PC-9 (cell line): ENCODE data around the gene CD300E. TPM values are rescaled to one million over a fixed set of nuclear protein-coding genes. Genes with fewer than 3 reads are reported as not detected.

Experiments used
- BruUV-seq: library from RNA; stranded (reverse); fragments of 400-500 nt; replicated peaks from 2 replicates; lab custom pipeline; 2021; lab: Mats Ljungman, UMichigan
- CTCF ChIA-PET: fragments of 300-600 bp; sonication (Branson Sonifier 250); formaldehyde crosslinking; loops from one replicate; lab custom pipeline; 2022; ENCODE audit warnings: antibody characterized with exemption; lab: Charles Lee
- POLR2A ChIA-PET: fragments of 300-600 bp; sonication (Branson Sonifier 250); formaldehyde crosslinking; loops from one replicate; lab custom pipeline; 2022; ENCODE audit warnings: antibody characterized with exemption; ENCODE audit not compliant: unreplicated experiment; lab: Charles Lee
- DNase-seq, 2 experiments: peaks; one replicate each; pipeline versions ENCODE4 v3.0.0 to v3.0.0-alpha.2; 2015 to 2022; ENCODE audit warnings: mixed read lengths in 1 of 2
- H2AFZ ChIP-seq: fragments of 200-600 bp; sonication (generic); 2 replicates; pipeline ENCODE4 v1.8.1; 2017; ENCODE audit warnings: antibody characterized with exemption
- H3F3A ChIP-seq: fragments of 200-600 bp; sonication (generic); 2 replicates; pipeline ENCODE4 v1.8.1; 2017; ENCODE audit warnings: antibody characterized with exemption, mild to moderate bottlenecking, low read depth; ENCODE audit not compliant: insufficient read depth
- H3K27ac ChIP-seq: fragments of 200-600 bp; sonication (generic); 2 replicates; pipeline ENCODE4 v1.6.1; 2016; ENCODE audit warnings: mixed run types
- H3K27me3 ChIP-seq: fragments of 200-600 bp; sonication (generic); 2 replicates; pipeline ENCODE4 v1.6.1; 2016; ENCODE audit warnings: low read depth, mixed run types; ENCODE audit not compliant: insufficient read depth
- H3K36me3 ChIP-seq: fragments of 200-600 bp; sonication (generic); 2 replicates; pipeline ENCODE4 v1.6.1; 2016; ENCODE audit warnings: low read depth, mixed run types
- H3K4me1 ChIP-seq: fragments of 200-600 bp; sonication (generic); replicated peaks from 2 replicates; pipeline ENCODE4 v1.6.1; 2016; ENCODE audit warnings: mixed run types; ENCODE audit not compliant: insufficient read depth
- H3K4me2 ChIP-seq: fragments of 200-600 bp; sonication (generic); 2 replicates; pipeline ENCODE4 v1.6.1; 2017; ENCODE audit warnings: mixed run types
- H3K4me3 ChIP-seq: fragments of 200-600 bp; sonication (generic); 2 replicates; pipeline ENCODE4 v1.6.1; 2016; ENCODE audit warnings: mixed run types
- H3K79me2 ChIP-seq: fragments of 200-600 bp; sonication (generic); 2 replicates; pipeline ENCODE4 v1.6.1; 2017; ENCODE audit warnings: low read depth, mixed run types
- H3K9me2 ChIP-seq: fragments of 200-600 bp; sonication (generic); 2 replicates; pipeline ENCODE4 v1.8.1; 2017; ENCODE audit warnings: mild to moderate bottlenecking; ENCODE audit not compliant: insufficient read depth
- H3K9me3 ChIP-seq: fragments of 200-600 bp; sonication (generic); 2 replicates; pipeline ENCODE4 v1.8.1; 2016; ENCODE audit warnings: low read depth; ENCODE audit not compliant: insufficient read depth
- H4K20me1 ChIP-seq: fragments of 200-600 bp; sonication (generic); 2 replicates; pipeline ENCODE4 v1.8.1; 2017; ENCODE audit not compliant: insufficient read depth
- EZH2 ChIP-seq: fragments of 200-600 bp; sonication (generic); IDR thresholded peaks from 2 replicates; pipeline ENCODE4 v1.8.0; 2017; ENCODE audit warnings: antibody characterized with exemption, low read depth
- intact Hi-C: fragments of 100-400 bp; cut with micrococcal nuclease; formaldehyde crosslinking; loops from one replicate; pipeline ENCODE4 v1.10.0; 2022; ENCODE audit not compliant: unreplicated experiment
- total RNA-seq: library from RNA; stranded (reverse); gene quantifications from 2 replicates; pipeline ENCODE4 v1.2.3, GENCODE V29; 2021
- TF ChIP-seq, protein P1 (sequence below): fragments of 200-600 bp; sonication (generic); conservative IDR thresholded peaks from 2 replicates; pipeline ENCODE4 v1.6.1; 2017; ENCODE audit warnings: mixed run types, antibody characterized with exemption, mild to moderate bottlenecking, moderate library complexity

Gene CD300E
- total RNA-seq, 1 experiment from 2014 or later = not detected

DNA sequence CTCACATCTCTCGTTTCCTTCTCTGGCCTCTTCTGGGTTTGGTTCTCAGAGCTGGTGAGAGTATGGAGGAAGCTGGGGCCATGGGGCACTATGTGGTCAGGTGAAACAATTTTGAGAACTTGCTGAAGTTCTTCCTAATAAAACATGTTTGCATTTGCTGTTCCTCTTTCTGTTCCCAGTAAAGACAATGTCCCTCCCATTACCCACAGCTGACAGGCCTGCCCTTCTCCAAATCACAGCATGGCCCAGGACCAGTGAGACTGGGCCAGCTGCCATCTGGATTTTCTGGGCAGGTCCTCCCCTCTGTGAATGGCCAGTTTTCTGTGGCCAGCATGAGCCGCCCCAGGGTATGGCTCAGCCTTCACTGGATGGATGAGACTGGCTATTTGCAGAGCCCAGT is 56.1 kb downstream of the CD300E start, which contains the start of gene CD300H:
CD300H (minus strand) TSS at position 113 of the 400 bp plus-strand sequence.
- Histone ChIP-seq H3K9me2 (no peaks in the 10 kb centered on the region), H2AFZ (no peak within 1 kb of the TSS), H3K4me3 (no peak within 1 kb of the TSS), H3K36me3 (no peaks in the 10 kb centered on the region), H3K4me1 (no peaks in the 10 kb centered on the region), H3K27me3 (peaks cover 80% of the 10 kb centered on the region), H3F3A (no peaks in the 10 kb centered on the region), H3K27ac (no peak within 1 kb of the TSS), H3K4me2 (no peak within 1 kb of the TSS), H3K79me2 (no peaks in the 10 kb centered on the region), H4K20me1 (no peaks in the 10 kb centered on the region), H3K9me3 (no peaks in the 10 kb centered on the region)
- no TSS peak for BruUV-seq
- intact Hi-C loops = loop anchor here (2.0 kb wide), 1 partner anchor 203 kb away; no protein-coding TSS in a partner anchor
- no peak for DNase-seq
- no peak for TF ChIP-seq EZH2
- TF ChIP-seq, protein P1, sequence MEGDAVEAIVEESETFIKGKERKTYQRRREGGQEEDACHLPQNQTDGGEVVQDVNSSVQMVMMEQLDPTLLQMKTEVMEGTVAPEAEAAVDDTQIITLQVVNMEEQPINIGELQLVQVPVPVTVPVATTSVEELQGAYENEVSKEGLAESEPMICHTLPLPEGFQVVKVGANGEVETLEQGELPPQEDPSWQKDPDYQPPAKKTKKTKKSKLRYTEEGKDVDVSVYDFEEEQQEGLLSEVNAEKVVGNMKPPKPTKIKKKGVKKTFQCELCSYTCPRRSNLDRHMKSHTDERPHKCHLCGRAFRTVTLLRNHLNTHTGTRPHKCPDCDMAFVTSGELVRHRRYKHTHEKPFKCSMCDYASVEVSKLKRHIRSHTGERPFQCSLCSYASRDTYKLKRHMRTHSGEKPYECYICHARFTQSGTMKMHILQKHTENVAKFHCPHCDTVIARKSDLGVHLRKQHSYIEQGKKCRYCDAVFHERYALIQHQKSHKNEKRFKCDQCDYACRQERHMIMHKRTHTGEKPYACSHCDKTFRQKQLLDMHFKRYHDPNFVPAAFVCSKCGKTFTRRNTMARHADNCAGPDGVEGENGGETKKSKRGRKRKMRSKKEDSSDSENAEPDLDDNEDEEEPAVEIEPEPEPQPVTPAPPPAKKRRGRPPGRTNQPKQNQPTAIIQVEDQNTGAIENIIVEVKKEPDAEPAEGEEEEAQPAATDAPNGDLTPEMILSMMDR = no peak
- CTCF ChIA-PET = no interaction called here
- POLR2A ChIA-PET = no interaction called here

DNA sequence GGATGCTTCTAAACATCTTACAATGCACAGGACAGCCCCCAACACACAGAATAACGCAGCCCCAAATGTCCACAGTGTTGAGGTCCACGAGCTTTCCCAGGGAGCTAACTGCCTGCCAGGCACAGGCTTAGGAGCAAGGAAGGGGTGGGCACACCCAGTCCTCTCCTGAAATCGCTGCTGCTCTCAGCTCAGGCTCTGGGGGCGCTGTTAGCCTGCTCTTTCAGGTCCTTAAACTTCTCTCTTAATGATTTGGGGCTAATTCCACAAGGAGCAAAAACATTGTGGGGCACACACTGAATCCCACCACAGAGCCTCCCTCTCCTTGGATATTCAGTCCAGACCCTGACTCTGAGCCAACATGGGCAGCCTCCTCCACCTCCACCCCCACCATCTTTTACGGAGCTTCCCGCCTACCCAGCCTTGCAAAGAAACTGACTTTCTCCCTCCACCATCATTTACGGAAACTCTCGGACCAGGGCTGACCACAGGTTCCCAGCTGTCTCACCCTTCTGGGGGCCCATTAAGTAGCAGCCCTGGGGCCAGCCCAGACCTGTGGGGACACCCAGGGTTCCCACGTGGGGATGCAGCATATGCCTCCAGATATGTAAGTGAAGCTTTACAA is 57.3 kb downstream of the CD300E start:
- Histone ChIP-seq H3K36me3 (no peaks in the 10 kb centered on the region), H3K4me3 (no peak overlapping the region), H4K20me1 (no peaks in the 10 kb centered on the region), H3K27me3 (peaks cover 81% of the 10 kb centered on the region), H2AFZ (no peak overlapping the region), H3K79me2 (no peaks in the 10 kb centered on the region), H3K9me3 (no peaks in the 10 kb centered on the region), H3F3A (no peaks in the 10 kb centered on the region), H3K4me1 (no peaks in the 10 kb centered on the region), H3K9me2 (no peaks in the 10 kb centered on the region), H3K27ac (no peak overlapping the region), H3K4me2 (no peak overlapping the region)
- intact Hi-C loops = loop anchor here (2.0 kb wide), 1 partner anchor 205 kb away; no protein-coding TSS in a partner anchor
- POLR2A ChIA-PET = interaction anchor here (0.5 to 0.7 kb wide), 3 partner anchors 81 to 1324 kb away, joined by 4 to 5 read pairs (median 4); no protein-coding TSS in a partner anchor
- BruUV-seq = no TSS peak
- CTCF ChIA-PET = interaction anchor here (1.0 kb wide), 1 partner anchor 37 kb away, joined by 3 read pairs; no protein-coding TSS in a partner anchor
- TF ChIP-seq EZH2 = no peak
- TF ChIP-seq, protein P1 = peak; percentile 66
- DNase-seq = peak in 1 of 2 experiments; percentile 22

DNA sequence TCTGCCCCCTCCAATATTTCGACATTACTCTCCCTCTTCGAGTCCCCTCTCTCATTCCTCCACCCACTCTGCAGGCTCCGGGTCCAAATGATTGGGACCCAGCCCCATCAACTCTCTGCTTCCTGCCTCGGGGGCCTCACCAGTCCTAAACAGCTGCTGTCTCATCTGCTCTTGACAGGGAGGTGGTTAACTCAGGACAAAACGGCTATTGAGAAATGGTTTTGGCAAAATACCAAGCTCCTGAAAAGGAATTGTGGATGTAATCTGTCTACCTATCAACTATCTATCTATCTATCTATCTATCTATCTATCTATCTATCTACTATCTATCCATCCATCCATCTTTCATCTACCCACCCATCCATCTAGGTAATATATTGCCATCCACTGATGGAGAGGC is 58.4 kb downstream of the CD300E start:
- no peaks in the 10 kb centered on the region for H3K9me3 ChIP-seq
- H3F3A ChIP-seq = no peaks in the 10 kb centered on the region
- no peak overlapping the region for H3K4me3 ChIP-seq
- H3K27me3 ChIP-seq = peaks cover 80% of the 10 kb centered on the region
- no peaks in the 10 kb centered on the region for H3K4me1 ChIP-seq
- no peak for DNase-seq
- H3K79me2 ChIP-seq = no peaks in the 10 kb centered on the region
- BruUV-seq = no TSS peak
- POLR2A ChIA-PET = no interaction called here
- TF ChIP-seq, protein P1 = no peak
- TF ChIP-seq EZH2 = no peak
- no peak overlapping the region for H3K4me2 ChIP-seq
- H3K36me3 ChIP-seq = no peaks in the 10 kb centered on the region
- no peaks in the 10 kb centered on the region for H4K20me1 ChIP-seq
- intact Hi-C loops = no loop called here
- no peaks in the 10 kb centered on the region for H3K9me2 ChIP-seq
- H3K27ac ChIP-seq = no peak overlapping the region
- no peak overlapping the region for H2AFZ ChIP-seq
- CTCF ChIA-PET = no interaction called here
